BJ (cell line): ENCODE results near the gene NLGN1. TPM values are rescaled to one million over a fixed set of nuclear protein-coding genes. Genes with fewer than 3 reads are reported as not detected.

Experiments used
- CTCF ChIA-PET: fragments of 350-600 bp; formaldehyde crosslinking; extraction: SDS; loops from one replicate; lab custom pipeline; 2021; ENCODE audit warnings: antibody characterized with exemption, inconsistent platforms; lab: Yijun Ruan, JAX
- POLR2A ChIA-PET: fragments of 300-600 bp; sonication (Branson Sonifier 250); formaldehyde crosslinking; extraction: SDS; loops from one replicate; lab custom pipeline; 2021; ENCODE audit warnings: antibody characterized with exemption; lab: Charles Lee
- DNase-seq: peaks from one replicate; pipeline ENCODE4 v3.0.0-alpha.2; 2011; ENCODE audit warnings: low read depth
- H3K27me3 ChIP-seq: 2 replicates; pipeline ENCODE4 v1.6.0; 2011; ENCODE audit warnings: low read length; ENCODE audit not compliant: control insufficient read depth, insufficient read depth
- H3K36me3 ChIP-seq: 2 replicates; pipeline ENCODE4 v1.5.1; 2011; ENCODE audit warnings: low read length; ENCODE audit not compliant: control insufficient read depth, insufficient read depth
- H3K4me3 ChIP-seq: 2 replicates; pipeline ENCODE4 v1.5.1; 2011; ENCODE audit warnings: low read depth, mild to moderate bottlenecking, control low read depth, low read length
- CTCF ChIP-seq: IDR thresholded peaks from 2 replicates; pipeline ENCODE4 v1.5.1; 2011; ENCODE audit warnings: low read depth, mild to moderate bottlenecking, control low read depth, inconsistent platforms, low read length, moderate library complexity; ENCODE audit not compliant: insufficient read depth
- polyA plus RNA-seq: library from polyadenylated mRNA; depleted of rRNA; stranded (reverse); fragments of >200 nt; gene quantifications from 2 replicates; pipeline ENCODE4 v1.2.3, GENCODE V29; 2011

NLGN1 gene
- polyA plus RNA-seq, 1 experiment, result 15.5 TPM

GRCh38 chr3:173583496-173583895, 186.0 kb downstream of the NLGN1 start:
- no peak overlapping the region for H3K4me3 ChIP-seq
- TF ChIP-seq CTCF, result no peak
- no peaks in the 10 kb centered on the region for H3K36me3 ChIP-seq
- ChIA-PET POLR2A (no interaction called here), CTCF (interaction anchor here (0.5 to 0.7 kb wide), 3 partner anchors 8 to 39 kb away, joined by 3 read pairs; no protein-coding TSS in a partner anchor)
- H3K27me3 ChIP-seq, result no peaks in the 10 kb centered on the region
- DNase-seq, result no peak

GRCh38 chr3:173584093-173584837, 186.7 kb downstream of the NLGN1 start:
- H3K36me3 ChIP-seq, result no peaks in the 10 kb centered on the region
- peak; percentile 82 for TF ChIP-seq CTCF
- no peak for DNase-seq
- H3K4me3 ChIP-seq, result peak overlapping the region; percentile 56
- ChIA-PET CTCF (interaction anchor here (0.7 to 1.2 kb wide), 7 partner anchors 9 to 857 kb away, joined by 3 to 4 read pairs (median 3); no protein-coding TSS in a partner anchor), POLR2A (interaction anchor here (0.6 kb wide), 1 partner anchor 614 kb away, joined by 3 read pairs; no protein-coding TSS in a partner anchor)
- no peaks in the 10 kb centered on the region for H3K27me3 ChIP-seq

DNA sequence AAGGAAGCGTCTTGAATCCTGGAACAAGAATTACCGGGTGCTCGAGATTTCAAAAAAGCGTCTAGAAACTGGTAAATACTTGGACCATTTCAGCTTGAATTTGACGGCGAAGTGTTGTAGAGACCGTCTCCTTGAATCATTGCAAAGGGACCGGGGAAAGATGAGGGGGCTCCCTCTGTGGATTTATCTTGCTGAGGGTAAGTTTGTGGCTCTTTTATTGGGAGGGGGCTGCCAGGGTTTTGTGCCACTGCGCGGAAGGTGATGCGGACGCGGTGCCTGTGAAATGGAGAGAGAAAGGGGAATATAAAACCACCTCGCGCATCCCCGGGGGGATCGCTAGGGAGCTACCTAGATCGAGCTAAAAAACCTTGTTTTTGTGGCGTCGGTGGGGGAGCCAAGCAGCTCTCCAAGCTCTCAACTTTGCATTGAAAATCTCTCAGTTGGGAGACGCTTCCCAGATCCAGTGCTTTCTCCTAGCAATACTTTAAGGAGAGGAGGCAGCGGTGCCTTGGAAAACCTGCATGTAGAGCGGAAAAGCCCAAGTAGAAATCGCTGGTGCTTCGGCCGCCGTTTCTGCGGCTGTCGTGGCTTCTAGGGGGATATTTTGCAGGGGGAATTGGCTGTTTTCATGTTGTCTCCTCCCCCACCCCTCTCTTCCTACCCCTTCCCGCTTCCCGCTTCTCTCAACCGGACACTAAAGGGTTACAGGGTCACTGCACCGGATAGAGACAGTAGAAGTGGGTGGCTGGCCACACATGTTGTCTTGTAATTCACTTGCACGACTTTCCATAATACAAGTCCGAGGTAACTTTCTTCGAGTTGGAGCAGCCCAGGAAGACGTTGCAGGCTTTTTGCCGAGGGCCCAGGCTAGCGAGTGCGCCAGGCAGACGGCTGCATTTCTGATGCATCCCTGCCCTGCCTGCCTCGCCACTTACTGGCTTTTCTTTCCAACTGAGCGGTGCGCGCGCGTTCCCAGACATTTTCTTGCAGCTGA, 187.6 kb downstream of the NLGN1 start:
- DNase-seq, result peak; percentile 22
- Histone ChIP-seq H3K36me3 (no peaks in the 10 kb centered on the region), H3K4me3 (peak overlapping the region; percentile 56), H3K27me3 (no peaks in the 10 kb centered on the region)
- no peak for TF ChIP-seq CTCF
- CTCF ChIA-PET, result interaction anchor here (0.6 to 1.2 kb wide), 7 partner anchors 9 to 856 kb away, joined by 3 to 4 read pairs (median 3); no protein-coding TSS in a partner anchor
- POLR2A ChIA-PET, result interaction anchor here (0.6 kb wide), 1 partner anchor 613 kb away, joined by 3 read pairs; no protein-coding TSS in a partner anchor

GRCh38 chr3:173586166-173586565, 188.6 kb downstream of the NLGN1 start:
- no peak for DNase-seq
- peak overlapping the region; percentile 56 for H3K4me3 ChIP-seq

More at GRCh38 chr3:173586166-173586565, 188.6 kb downstream of the NLGN1 start:
- Histone ChIP-seq H3K27me3 (no peaks in the 10 kb centered on the region), H3K36me3 (no peaks in the 10 kb centered on the region)
- ChIA-PET CTCF (no interaction called here), POLR2A (no interaction called here)
- no peak for TF ChIP-seq CTCF
